GM18526 (cell line): ENCODE results near the gene ZNF655.

Experiments used
- POLR2A ChIP-seq: IDR thresholded peaks from 3 replicates; pipeline ENCODE4 v1.6.1; 2011; ENCODE audit not compliant: insufficient read length; ENCODE audit errors: extremely low read depth

Gene ZNF655

DNA sequence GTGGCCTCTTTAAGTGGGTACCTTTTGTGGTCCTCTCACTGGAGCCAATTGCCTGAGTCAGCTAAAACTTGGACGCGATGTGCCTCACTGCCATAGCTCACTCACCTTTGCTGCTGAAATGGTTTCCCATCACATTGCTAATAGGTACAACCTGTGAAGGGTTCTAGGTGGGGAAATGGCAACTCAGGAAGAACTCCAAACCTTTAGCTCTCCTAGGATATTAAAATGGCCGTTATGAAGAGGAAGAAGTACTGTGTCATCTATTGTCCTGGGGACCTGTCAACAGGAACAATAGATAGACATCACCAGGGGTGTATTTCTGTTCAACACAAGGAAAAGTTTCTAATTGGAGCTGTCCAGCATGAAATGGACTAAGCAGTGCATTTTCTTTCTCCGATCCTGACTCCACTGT lies 1.2 kb upstream of the ZNF655 start:
- no peak for TF ChIP-seq POLR2A

DNA sequence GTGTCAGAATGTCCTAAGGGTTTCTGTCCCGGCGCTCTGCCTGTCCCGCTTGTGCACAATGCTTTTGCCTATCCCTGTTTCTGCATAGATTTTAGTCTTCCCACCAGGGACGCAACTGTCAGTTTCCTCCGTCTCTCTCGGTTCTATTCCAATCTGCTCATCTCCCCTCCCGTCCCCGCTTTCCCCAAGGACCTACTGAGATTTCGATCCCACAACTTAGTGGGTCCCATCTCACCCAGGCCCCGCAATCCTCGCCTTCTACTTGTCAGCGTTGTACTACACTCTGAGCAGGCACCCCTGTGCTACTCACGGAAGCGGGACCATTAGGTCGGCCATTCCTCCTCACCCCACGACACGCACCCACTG lies 519 bp upstream of the ZNF655 start:
- no peak for TF ChIP-seq POLR2A

DNA sequence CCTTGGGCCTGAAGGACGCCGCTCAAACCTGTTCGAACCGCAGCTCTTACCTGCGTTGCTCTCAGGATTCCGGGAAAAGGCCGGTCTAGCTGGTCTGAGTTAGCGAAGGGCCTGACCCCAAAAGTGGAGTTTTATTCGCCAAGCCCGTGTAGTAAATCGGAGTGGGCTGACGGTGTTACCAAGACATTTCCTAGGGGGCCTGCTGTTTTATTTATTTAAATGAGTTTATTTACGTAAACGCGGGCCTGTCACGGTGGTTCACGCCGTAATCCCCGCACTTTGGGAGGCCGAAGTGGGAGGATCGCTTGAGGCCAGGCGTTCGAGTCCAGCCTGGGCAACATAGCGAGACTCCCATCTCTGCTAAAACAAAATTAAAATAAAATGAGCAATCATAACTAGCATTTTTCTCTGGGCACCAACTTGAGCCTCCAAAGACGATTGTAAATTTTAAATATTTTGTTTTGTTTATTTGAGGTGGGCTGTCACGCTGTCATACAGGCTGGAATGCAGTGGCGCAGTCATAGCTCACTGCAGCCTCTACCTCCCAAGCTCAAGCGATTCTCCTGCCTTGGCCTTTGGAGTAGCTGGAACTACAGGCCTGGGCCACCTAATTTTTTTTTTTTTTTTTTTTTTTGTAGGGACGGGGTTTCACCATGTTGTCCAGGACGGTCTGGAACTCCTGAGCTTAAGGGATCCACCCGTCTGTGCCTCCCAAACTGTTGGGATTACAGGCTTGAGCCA lies 903 bp downstream of the ZNF655 start:
- TF ChIP-seq POLR2A: no peak

DNA sequence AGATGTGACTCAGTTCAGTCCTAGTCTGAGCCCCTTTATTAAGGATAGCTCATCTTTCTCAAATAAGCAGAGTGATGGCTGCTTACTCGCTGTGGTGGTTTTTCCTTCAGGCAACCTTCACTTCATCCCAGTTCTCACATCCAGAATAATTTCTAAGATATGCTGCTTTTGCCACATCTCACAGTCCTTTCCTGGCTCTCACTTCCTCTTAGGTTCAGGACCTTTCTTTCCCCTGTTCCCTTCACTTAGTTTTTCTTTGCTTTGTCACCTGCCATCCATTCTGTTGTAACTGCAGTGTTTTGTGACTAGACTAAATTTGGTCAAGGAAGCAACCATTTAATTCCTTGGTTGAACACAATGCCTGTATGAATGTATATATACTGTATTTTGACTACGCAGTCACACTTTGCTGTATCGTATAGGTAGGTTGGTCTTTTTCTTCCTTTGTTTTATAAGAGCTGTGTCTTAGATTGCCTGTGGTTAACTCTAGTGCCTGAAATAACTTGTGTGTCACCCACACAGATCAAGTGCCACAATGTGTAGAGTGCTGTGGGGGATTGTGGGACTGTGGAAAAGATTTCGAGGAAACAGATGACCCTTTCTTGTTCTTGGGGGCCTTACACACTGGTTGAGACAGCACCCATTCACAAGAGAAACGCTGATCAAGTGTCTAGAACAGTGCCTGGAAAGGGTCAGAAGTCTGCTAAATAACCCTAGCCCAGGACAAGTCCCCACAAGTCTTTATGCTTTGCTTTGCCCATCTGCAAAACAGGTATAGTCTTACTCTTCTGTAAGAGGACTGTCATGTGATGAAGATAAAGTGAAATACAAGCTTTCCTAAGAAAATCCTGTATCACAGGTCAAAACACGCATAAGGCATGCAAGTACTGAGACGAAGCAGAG lies 2.6 kb downstream of the ZNF655 start:
- no peak for TF ChIP-seq POLR2A

DNA sequence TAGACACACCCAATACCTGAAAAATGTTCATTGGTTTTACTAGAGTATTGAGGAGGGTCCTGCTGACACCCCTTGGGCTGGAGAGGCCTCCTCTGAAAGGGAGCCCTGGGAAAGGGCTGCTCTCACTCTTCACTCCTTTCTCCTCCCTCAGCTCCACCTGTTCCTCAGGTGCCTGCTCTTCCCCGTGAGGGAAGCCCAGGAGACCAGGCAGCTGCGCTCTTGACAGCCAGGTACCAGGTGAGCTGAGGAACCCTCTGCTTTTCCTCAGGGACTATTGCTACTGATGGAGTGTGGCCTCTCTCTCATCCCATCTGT lies 3.3 kb downstream of the ZNF655 start:
- no peak for TF ChIP-seq POLR2A

DNA sequence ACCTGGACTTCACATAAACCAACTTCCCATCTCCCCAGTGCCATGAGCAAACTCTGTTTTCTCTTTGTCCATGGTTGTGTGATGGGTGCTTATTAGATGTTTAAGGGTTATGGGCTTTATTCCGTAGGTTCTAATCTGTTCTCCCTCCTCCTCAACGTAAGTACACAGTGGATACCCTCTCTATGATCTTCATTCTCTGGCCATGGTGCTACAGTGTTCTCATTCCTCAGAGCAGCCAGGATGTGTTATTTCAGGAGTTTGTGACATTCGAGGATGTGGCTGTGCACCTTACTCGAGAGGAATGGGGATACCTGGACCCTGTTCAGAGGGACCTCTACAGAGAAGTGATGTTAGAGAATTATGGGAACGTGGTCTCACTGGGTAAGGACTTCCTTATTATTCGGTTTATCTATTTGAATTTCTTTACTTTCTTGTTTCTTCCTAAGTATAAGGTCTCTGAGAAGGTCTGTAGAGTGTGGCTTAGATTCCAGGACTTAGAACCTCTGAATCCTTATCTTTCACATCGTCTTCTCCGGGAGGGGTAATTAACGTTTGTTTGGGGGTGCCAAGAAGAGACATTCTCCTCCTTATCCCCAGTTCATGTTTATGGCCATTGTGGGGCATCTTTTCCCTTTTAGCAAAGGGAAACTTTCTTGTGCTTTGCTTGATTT lies 3.8 kb downstream of the ZNF655 start:
- no peak for TF ChIP-seq POLR2A

DNA sequence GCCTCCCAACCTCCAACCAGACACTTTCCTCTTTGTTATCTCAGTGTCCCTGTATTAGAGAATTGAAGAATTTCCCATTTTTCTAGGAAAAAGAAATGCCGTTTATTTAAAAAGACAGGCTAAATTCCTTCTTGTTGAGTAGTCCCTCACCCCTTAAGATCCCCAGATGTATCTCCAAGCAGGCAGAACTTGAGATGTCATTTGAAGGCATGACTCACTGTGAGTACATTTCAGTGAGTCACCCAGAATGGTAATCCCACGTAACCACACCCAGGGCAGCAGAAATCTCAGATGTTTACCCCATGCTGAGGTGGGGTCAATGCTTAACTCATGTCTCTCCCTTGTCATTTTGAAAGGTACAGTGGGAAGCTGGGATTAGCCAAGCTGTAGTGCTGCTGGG lies 4.4 kb downstream of the ZNF655 start:
- no peak for TF ChIP-seq POLR2A

DNA sequence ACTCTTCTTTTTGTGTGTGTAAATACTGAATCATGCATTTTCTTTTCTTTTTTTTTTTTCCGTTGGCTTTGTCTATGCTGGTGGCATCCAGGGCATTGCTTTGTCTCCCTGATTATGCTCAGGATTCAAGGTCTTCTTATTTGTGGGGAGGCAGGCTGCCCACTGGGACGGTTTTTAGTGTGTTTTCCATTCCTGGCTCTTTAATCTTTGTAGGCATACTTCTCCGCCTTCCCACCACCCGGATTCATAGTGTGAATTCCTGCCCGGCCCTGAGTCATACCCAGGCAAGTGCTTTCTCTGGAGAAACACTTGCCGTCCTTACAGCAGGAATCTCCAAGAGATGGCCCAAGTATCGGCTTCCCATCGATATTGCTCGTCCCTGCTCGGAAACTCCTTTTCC lies 5.2 kb downstream of the ZNF655 start:
- no peak for TF ChIP-seq POLR2A

DNA sequence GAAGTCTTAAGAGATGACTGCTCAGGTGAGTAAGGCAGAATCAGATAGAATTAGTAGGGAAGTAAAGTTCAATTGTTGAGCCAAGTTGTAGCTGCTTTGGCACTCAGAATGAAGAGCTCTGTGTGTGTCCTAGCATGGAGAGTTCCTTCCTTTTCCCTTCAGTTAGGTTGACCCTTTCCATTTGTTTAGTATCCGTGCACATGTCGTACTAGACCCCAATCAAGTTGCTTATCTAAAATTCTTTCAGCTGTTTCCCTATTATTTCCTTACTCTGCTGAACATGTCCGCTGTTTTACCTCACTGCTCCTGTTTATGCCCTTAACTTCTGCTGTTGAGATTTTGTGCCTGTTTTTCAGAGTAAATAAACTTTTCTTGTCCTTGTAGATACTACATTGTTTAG lies 13.3 kb downstream of the ZNF655 start:
- TF ChIP-seq POLR2A: no peak

DNA sequence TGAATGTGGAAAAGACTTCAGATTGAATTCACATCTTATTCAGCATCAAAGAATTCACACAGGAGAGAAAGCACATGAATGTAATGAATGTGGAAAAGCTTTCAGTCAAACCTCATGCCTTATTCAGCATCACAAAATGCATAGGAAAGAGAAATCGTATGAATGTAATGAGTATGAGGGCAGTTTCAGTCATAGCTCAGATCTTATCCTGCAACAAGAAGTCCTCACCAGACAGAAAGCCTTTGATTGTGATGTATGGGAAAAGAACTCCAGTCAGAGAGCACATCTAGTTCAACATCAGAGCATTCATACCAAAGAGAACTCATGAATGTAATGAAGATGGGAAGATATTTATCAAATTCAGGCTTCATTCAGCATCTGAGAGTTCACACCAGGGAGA lies 14.8 kb downstream of the ZNF655 start:
- TF ChIP-seq POLR2A: no peak

DNA sequence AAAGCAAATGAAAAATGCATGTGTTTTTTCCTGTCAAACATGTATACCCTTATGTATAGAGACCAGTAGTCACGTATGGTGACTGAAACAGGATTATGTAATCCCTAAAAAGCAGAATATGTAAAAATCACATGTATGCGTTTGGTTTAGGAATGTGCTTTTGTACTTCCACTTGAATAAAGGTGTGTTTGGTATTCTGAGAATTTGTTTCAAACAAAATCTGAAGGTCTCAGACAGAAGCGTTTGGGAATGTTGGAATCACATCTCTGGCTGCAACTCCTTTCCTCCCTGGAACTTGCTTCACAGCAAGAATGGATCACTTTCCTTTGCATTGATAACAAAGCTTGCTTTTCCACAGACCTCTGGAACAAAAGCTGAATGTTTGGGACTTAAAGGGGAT lies 17.8 kb downstream of the ZNF655 start:
- TF ChIP-seq POLR2A: no peak

DNA sequence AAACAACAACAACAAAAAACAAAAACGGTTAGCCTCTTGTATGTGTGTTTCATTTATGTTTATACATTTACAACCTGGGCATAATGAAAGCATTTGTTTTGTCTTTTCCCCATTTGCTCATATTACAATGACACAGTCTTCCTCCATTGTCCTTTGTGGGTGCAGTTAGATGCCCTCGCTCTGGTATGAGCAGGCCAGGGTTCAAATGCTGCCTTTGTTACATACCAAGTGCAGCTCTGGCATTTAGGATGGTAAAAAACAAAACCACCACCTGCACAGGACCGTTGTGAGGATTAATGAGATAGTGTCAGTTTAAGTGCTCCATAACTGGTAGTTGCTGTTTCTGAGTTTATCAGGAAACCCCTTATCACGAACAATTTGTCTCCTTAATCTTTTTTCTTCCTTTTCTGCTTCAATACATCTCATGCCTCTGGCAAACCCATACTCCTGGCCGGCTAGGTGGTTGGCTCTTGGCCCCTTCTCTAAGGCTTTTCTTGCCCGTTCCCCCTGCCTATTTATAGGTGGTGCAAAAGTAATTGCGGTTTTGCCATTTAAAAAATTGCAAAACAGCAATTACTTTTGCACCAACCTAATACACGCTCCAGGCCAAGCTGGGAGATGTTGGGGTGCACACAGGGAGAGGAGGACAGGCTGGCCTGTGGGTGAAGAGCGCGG lies 21.0 kb downstream of the ZNF655 start:
- no peak for TF ChIP-seq POLR2A

DNA sequence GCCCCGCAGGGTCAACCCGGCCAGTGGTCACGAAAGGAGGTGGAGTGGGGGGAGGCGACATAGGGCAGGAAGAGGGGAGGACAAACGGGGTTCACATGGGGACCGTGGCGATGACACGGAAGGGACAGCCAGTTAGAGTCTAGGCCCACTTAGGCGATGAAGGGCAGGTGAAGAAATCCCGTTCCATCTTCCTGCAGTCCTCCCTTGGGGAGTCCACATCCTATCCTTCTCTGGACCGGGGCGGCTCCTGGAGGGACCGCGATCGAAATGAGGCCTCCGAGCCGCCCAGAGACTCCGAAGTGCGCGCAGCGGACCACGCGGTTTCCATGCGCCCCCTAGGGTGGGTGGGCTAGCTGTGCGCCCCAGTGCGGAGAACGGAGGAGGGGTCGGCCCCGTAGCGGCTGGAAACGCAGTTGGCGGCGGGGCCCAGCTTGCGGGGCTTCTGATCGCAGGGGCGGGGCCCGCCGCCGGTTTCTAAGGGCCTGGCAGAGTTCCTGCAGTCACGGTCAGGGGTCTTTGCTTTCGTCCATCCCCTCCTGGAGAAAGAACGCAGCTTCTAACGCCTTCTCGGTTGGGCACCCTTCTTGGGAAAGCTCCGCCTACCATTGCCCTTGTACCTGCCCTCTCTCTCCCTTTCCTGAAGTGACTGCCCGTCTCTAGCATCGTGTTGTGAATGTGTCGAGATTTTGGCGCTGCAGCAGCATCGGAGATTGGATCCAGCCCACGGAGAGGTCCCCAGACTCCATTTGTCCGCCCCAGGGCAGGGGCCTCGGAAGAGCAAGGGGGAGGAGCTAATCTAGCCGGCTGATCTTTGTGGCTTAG lies 21.7 kb downstream of the ZNF655 start:
- TF ChIP-seq POLR2A: no peak

DNA sequence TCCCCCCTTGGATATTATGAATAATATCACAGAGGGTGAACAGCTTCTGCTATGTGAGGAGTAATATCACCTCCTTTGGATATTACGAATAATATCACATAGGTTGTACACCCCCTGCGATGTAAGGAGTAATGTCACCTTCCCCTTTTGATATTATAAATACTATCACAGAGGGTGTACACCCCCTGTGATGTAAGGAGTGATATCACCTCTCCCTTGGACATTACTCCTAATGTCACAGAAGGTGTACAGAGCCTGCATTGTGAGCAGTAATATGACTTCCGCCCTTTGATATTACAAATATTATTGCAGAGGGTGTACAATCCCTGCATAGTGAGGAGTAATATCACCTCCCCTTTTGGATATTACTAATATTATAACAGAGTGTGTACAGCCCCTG lies 30.4 kb downstream of the ZNF655 start:
- no peak for TF ChIP-seq POLR2A

DNA sequence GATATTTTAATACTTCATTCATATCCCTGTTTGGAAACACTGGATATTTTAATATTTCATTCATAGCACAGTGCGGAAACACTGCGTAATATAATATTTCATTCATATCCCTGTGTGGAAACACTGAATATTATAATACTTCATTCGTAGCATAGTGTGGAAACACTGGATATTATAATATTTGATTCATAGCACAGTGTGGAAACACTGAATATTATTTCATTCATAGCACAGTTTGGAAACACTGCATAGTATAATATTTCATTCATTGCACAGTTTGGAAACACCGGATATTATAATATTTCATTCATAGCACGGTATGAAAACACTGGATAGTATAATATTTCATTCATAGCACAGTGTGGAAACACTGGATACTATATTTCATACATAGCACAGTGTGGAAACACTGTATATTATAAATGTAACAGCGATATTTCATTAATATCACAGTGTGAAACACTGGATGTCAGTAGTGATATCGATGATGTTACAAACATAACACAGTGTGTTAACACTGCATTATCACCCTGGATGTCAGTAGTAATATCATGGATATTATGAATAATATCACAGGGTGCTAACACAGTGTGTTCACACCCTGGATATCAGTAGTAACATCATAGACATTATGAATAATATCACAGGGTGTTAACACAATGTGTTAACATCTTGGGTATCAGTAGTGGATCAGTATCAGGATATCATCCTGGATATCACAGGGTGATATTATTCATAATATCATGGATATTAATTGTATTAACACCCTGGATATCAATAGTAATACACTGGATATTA lies 36.7 kb downstream of the ZNF655 start:
- no peak for TF ChIP-seq POLR2A
